Measurements from ENCODE around the gene SDHAF2. TPM values are rescaled to one million over a fixed set of nuclear protein-coding genes. Genes with fewer than 3 reads are reported as not detected.

The SDHAF2 gene
- total RNA-seq, 1 donor from 2014 or later, result 35.5 TPM

DNA sequence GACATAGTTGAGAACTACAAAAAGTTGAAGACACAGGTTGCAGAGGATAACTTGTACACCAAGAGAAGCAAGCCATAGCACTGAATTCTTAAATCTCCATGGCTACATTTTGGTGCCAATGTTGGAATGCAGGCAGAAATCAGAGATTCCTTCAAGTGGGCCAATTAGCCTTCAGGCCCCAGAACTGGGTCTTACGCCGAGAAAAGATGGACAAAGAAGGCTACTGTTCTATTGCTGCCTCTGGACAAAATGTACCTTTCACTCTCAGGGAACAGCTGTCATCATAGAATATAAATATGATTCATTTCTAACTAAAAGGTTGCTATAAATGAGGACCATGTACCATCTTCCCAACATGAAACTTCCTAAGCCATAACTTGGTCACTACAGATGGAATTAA lies 23.9 kb upstream of the SDHAF2 start:
- TF ChIP-seq, protein P1, sequence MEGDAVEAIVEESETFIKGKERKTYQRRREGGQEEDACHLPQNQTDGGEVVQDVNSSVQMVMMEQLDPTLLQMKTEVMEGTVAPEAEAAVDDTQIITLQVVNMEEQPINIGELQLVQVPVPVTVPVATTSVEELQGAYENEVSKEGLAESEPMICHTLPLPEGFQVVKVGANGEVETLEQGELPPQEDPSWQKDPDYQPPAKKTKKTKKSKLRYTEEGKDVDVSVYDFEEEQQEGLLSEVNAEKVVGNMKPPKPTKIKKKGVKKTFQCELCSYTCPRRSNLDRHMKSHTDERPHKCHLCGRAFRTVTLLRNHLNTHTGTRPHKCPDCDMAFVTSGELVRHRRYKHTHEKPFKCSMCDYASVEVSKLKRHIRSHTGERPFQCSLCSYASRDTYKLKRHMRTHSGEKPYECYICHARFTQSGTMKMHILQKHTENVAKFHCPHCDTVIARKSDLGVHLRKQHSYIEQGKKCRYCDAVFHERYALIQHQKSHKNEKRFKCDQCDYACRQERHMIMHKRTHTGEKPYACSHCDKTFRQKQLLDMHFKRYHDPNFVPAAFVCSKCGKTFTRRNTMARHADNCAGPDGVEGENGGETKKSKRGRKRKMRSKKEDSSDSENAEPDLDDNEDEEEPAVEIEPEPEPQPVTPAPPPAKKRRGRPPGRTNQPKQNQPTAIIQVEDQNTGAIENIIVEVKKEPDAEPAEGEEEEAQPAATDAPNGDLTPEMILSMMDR (IDR thresholded peaks at IDR 0.05; ENCODE audit: insufficient read depth, low read length, poor library complexity, severe bottlenecking), result no peak
- no peak for DNase-seq (ENCODE audit: low read depth)
- no peak overlapping the region for H3K4me3 ChIP-seq (ENCODE audit: low read depth, low read length)
- peaks cover 2% of the 10 kb centered on the region for H3K36me3 ChIP-seq (ENCODE audit: control insufficient read depth, insufficient read depth, low read length)
- H3K27me3 ChIP-seq (ENCODE audit: control insufficient read depth, insufficient read depth, low read length), result no peaks in the 10 kb centered on the region

DNA sequence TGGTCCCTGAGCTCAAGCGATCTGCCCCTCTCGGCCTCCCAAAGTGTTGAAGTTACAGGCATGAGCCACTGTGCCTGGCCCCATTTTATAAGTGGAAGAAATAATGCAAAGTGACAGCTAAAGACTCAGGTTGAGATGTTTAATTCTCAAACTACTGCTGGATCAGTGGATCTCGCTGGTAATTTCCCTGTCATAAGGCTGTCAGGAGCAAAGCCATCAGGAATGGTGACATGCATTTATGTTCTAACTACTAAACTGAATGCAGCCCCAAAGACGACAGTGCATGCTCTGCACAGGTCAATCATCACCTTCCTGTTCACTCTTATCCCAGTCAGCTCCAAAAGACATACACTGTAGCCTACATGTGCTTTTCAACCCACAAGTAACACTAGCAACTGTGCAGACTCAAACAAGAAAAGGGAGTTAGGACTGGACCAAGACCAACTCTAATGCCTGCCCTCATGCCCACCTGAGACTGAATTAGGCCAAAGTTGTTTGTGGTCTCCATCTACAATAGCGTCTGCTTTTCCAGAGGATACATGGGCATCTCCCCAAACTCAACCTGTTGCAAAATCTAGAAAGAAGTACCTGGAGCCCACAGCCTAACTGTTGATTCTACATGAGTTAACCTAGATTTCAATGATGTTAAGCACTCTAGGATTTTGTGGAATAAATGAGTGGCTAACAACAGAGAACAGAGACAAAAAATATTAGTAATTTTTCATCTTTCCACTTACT lies 22.8 kb upstream of the SDHAF2 start:
- H3K27me3 ChIP-seq (ENCODE audit: control insufficient read depth, insufficient read depth, low read length), result no peaks in the 10 kb centered on the region
- H3K36me3 ChIP-seq (ENCODE audit: control insufficient read depth, insufficient read depth, low read length), result peaks cover 2% of the 10 kb centered on the region
- TF ChIP-seq, protein P1 (IDR thresholded peaks at IDR 0.05; ENCODE audit: insufficient read depth, low read length, poor library complexity, severe bottlenecking), result no peak
- no peak overlapping the region for H3K4me3 ChIP-seq (ENCODE audit: low read depth, low read length)
- DNase-seq (ENCODE audit: low read depth), result no peak

DNA sequence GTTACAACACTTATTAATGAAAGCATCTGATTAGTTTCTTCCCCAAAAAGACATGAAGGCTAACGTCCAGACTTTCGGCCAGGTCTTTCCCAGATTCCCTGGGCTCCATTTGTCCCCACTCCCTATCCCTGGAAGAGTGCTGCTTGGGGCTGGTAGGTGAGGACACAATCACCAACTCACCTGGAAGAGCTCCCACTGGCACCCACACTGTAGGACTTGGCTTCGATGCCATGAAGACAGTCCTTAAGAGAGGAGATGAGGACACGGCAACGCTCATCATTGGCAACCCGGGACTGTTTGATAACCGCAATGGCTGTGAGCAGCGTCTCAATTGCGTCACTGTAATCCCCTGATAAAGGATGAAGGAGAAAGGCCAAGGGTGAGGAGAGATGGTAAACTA lies 18.3 kb upstream of the SDHAF2 start:
- Histone ChIP-seq H3K36me3 (ENCODE audit: control insufficient read depth, insufficient read depth, low read length) (peaks cover 3% of the 10 kb centered on the region), H3K4me3 (ENCODE audit: low read depth, low read length) (no peak overlapping the region), H3K27me3 (ENCODE audit: control insufficient read depth, insufficient read depth, low read length) (no peaks in the 10 kb centered on the region)
- TF ChIP-seq, protein P1 (IDR thresholded peaks at IDR 0.05; ENCODE audit: insufficient read depth, low read length, poor library complexity, severe bottlenecking), result no peak
- DNase-seq (ENCODE audit: low read depth), result no peak

DNA sequence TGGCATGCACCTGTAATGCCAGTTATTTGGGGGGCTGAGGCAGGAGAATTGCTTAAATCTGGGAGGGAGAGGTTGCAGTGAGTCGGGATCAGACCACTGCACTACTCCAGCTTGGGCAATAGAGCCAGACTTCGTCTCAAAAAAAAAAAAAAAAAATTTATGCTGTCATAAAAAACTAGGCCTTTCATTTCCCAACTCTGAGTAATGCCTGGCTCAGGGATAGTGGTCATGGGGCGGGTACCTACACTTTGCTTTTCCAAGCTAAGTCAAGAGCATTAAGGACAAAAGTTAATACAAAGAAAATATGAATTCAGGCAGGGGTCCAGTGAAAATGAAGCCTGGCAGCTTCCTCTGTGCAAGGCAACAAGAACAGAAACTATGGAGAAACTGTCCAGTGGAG lies 16.4 kb upstream of the SDHAF2 start:
- Histone ChIP-seq H3K4me3 (ENCODE audit: low read depth, low read length) (no peak overlapping the region), H3K27me3 (ENCODE audit: control insufficient read depth, insufficient read depth, low read length) (no peaks in the 10 kb centered on the region), H3K36me3 (ENCODE audit: control insufficient read depth, insufficient read depth, low read length) (peaks cover 3% of the 10 kb centered on the region)
- TF ChIP-seq, protein P1 (IDR thresholded peaks at IDR 0.05; ENCODE audit: insufficient read depth, low read length, poor library complexity, severe bottlenecking), result no peak
- no peak for DNase-seq (ENCODE audit: low read depth)

DNA sequence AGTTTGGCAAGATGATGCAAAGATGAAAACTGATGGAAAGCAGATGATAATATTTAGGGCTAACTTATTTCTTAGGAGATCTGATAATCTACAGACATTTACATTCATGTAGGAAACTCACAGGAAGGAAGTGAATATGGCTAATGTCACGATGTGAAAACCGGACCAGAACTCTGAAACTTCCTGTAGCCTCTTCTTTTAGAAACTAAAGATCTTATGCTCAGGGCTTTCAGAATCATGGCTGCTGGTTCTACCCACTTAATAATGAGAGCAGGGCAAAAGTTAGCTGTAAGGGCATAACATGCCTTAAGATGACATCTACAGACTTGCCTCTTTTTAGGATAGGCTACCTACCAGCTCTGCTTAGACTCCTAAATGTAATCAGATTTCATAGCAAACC lies 15.4 kb upstream of the SDHAF2 start:
- H3K4me3 ChIP-seq (ENCODE audit: low read depth, low read length), result no peak overlapping the region
- H3K27me3 ChIP-seq (ENCODE audit: control insufficient read depth, insufficient read depth, low read length), result no peaks in the 10 kb centered on the region
- TF ChIP-seq, protein P1 (IDR thresholded peaks at IDR 0.05; ENCODE audit: insufficient read depth, low read length, poor library complexity, severe bottlenecking), result no peak
- peaks cover 4% of the 10 kb centered on the region for H3K36me3 ChIP-seq (ENCODE audit: control insufficient read depth, insufficient read depth, low read length)
- DNase-seq (ENCODE audit: low read depth), result no peak

DNA sequence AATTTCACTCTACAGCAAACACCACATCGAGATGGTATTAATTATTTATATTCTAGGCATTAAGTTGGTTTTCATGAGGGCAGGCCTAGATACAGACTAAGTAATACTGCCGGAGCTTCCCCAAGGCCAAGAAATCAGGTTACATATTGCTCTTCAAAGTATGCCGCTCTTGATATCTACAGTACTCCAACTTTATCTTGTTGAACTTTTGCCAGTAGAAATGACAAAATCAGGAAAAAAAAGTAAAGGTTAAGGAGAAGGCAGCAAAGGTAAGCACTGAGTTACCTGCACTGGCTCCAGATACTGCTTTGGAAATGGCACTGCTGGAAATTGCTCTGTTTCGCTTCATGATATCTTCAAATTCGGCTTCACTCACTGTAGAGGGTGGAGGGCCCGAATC lies 14.5 kb upstream of the SDHAF2 start:
- Histone ChIP-seq H3K4me3 (ENCODE audit: low read depth, low read length) (no peak overlapping the region), H3K36me3 (ENCODE audit: control insufficient read depth, insufficient read depth, low read length) (peaks cover 5% of the 10 kb centered on the region), H3K27me3 (ENCODE audit: control insufficient read depth, insufficient read depth, low read length) (no peaks in the 10 kb centered on the region)
- TF ChIP-seq, protein P1 (IDR thresholded peaks at IDR 0.05; ENCODE audit: insufficient read depth, low read length, poor library complexity, severe bottlenecking), result no peak
- no peak for DNase-seq (ENCODE audit: low read depth)

Data from kidney epithelial cell (primary cell).